Astrocyte (in vitro differentiated cells and primary cell): ENCODE measurements around the gene SLFN12. TPM values are rescaled to one million over a fixed set of nuclear protein-coding genes. Genes with fewer than 3 reads are reported as not detected.

ENCODE experiments used
- DNase-seq: peaks from one replicate; pipeline ENCODE4 v3.0.0-alpha.2; 2010; ENCODE audit warnings: low read depth
- FAIRE-seq: peaks from 2 replicates; lab custom pipeline; 2011; peaks lifted over from hg19 to GRCh38; lab: Jason Lieb, UNC
- H2AFZ ChIP-seq: 2 replicates; pipeline ENCODE4 v1.6.0; 2012; ENCODE audit warnings: low read depth, low read length, inconsistent platforms
- H3K27ac ChIP-seq: 2 replicates; pipeline ENCODE4 v1.5.1; 2011; ENCODE audit warnings: low read depth, low read length, inconsistent platforms
- H3K27me3 ChIP-seq: 2 replicates; pipeline ENCODE4 v1.6.0; 2011; ENCODE audit warnings: low read length, inconsistent platforms; ENCODE audit not compliant: insufficient read depth
- H3K36me3 ChIP-seq: 2 replicates; pipeline ENCODE4 v1.5.1; 2011; ENCODE audit warnings: low read length, inconsistent platforms; ENCODE audit not compliant: insufficient read depth
- H3K4me1 ChIP-seq: 2 replicates; pipeline ENCODE4 v1.5.1; 2011; ENCODE audit warnings: low read length, inconsistent platforms; ENCODE audit not compliant: insufficient read depth
- H3K4me2 ChIP-seq: 2 replicates; pipeline ENCODE4 v1.6.0; 2012; ENCODE audit warnings: low read length, inconsistent platforms
- H3K4me3 ChIP-seq: 2 replicates; pipeline ENCODE4 v1.5.1; 2011; ENCODE audit warnings: low read depth, mild to moderate bottlenecking, low read length, inconsistent platforms; ENCODE audit not compliant: insufficient read depth
- H3K79me2 ChIP-seq: 2 replicates; pipeline ENCODE4 v1.6.0; 2012; ENCODE audit warnings: mild to moderate bottlenecking, low read length, inconsistent platforms; ENCODE audit not compliant: insufficient read depth
- H3K9ac ChIP-seq: 2 replicates; pipeline ENCODE4 v1.6.0; 2012; ENCODE audit warnings: mild to moderate bottlenecking, low read length, inconsistent platforms
- H3K9me3 ChIP-seq: 2 replicates; pipeline ENCODE4 v1.5.1; 2012; ENCODE audit warnings: low read depth, mild to moderate bottlenecking, low read length, inconsistent platforms; ENCODE audit not compliant: insufficient read depth
- H4K20me1 ChIP-seq: 2 replicates; pipeline ENCODE4 v1.6.0; 2012; ENCODE audit warnings: low read length, inconsistent platforms; ENCODE audit not compliant: insufficient read depth
- H3K27ac Mint-ChIP-seq: one replicate; pipeline ENCODE4 v1.8.0; 2021; ENCODE audit warnings: mild to moderate bottlenecking, mixed read lengths; ENCODE audit not compliant: unreplicated experiment
- H3K27me3 Mint-ChIP-seq: one replicate; pipeline ENCODE4 v1.8.0; 2021; ENCODE audit warnings: low read depth, mixed read lengths; ENCODE audit not compliant: unreplicated experiment
- H3K36me3 Mint-ChIP-seq: one replicate; pipeline ENCODE4 v1.8.0; 2021; ENCODE audit warnings: low read depth, mixed read lengths; ENCODE audit not compliant: unreplicated experiment
- H3K4me1 Mint-ChIP-seq: one replicate; pipeline ENCODE4 v1.8.0; 2021; ENCODE audit warnings: low read depth, mixed read lengths; ENCODE audit not compliant: unreplicated experiment
- H3K4me3 Mint-ChIP-seq: one replicate; pipeline ENCODE4 v1.8.0; 2021; ENCODE audit warnings: mild to moderate bottlenecking, moderate library complexity, mixed read lengths; ENCODE audit not compliant: unreplicated experiment
- H3K9me3 Mint-ChIP-seq: one replicate; pipeline ENCODE4 v1.8.0; 2021; ENCODE audit warnings: mild to moderate bottlenecking, mixed read lengths; ENCODE audit not compliant: unreplicated experiment
- EZH2 ChIP-seq: IDR thresholded peaks from 2 replicates; pipeline ENCODE4 v1.6.1; 2012; ENCODE audit warnings: mild to moderate bottlenecking, low read length, inconsistent platforms; ENCODE audit not compliant: insufficient read depth
- total RNA-seq: library from RNA; stranded (reverse); gene quantifications from 2 replicates; pipeline ENCODE4 v1.2.1, GENCODE V29; 2021
- TF ChIP-seq, protein P1 (sequence below): IDR thresholded peaks from 2 replicates; pipeline ENCODE4 v1.5.1; 2011; ENCODE audit warnings: low read depth, mild to moderate bottlenecking, inconsistent platforms, low read length, moderate library complexity; ENCODE audit not compliant: insufficient read depth

SLFN12 gene
- total RNA-seq, 1 donor from 2014 or later, result 52.5 TPM

DNA sequence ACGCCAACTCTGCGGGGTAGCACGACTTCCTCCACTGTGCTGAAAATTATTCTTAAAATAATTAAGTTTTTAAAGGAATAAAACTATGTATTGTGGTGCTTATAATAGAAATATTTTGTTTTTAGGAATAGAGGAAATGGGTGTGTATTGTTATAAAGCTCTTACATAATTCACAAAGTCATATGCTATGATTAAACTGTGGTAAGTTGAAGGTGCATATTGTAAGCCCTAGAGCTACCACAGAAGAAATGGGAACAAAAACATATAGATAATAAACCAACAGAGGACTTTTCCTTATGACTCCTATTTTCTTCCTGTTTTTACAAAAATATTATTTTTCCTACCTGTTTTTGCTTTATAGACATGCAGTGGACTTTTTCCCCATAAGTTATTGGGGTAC, 54.6 kb downstream of the SLFN12 start:
- Histone ChIP-seq H3K36me3 (no peaks in the 10 kb centered on the region), H4K20me1 (no peaks in the 10 kb centered on the region), H2AFZ (no peak overlapping the region), H3K27me3 (peaks cover 13% of the 10 kb centered on the region), H3K4me3 (no peak overlapping the region), H3K4me2 (no peak overlapping the region), H3K9me3 (no peaks in the 10 kb centered on the region), H3K9ac (no peak overlapping the region), H3K79me2 (no peaks in the 10 kb centered on the region), H3K4me1 (peaks cover 3% of the 10 kb centered on the region), H3K27ac (no peak overlapping the region)
- peaks cover 26% of the 10 kb centered on the region for H3K27me3 Mint-ChIP-seq
- TF ChIP-seq EZH2, result no peak
- TF ChIP-seq, protein P1, sequence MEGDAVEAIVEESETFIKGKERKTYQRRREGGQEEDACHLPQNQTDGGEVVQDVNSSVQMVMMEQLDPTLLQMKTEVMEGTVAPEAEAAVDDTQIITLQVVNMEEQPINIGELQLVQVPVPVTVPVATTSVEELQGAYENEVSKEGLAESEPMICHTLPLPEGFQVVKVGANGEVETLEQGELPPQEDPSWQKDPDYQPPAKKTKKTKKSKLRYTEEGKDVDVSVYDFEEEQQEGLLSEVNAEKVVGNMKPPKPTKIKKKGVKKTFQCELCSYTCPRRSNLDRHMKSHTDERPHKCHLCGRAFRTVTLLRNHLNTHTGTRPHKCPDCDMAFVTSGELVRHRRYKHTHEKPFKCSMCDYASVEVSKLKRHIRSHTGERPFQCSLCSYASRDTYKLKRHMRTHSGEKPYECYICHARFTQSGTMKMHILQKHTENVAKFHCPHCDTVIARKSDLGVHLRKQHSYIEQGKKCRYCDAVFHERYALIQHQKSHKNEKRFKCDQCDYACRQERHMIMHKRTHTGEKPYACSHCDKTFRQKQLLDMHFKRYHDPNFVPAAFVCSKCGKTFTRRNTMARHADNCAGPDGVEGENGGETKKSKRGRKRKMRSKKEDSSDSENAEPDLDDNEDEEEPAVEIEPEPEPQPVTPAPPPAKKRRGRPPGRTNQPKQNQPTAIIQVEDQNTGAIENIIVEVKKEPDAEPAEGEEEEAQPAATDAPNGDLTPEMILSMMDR, result no peak
- H3K4me1 Mint-ChIP-seq, result peaks cover 8% of the 10 kb centered on the region
- no peak overlapping the region for H3K27ac Mint-ChIP-seq
- no peak for FAIRE-seq
- peaks cover 6% of the 10 kb centered on the region for H3K9me3 Mint-ChIP-seq
- DNase-seq, result no peak
- H3K36me3 Mint-ChIP-seq, result no peaks in the 10 kb centered on the region
- no peak overlapping the region for H3K4me3 Mint-ChIP-seq

DNA sequence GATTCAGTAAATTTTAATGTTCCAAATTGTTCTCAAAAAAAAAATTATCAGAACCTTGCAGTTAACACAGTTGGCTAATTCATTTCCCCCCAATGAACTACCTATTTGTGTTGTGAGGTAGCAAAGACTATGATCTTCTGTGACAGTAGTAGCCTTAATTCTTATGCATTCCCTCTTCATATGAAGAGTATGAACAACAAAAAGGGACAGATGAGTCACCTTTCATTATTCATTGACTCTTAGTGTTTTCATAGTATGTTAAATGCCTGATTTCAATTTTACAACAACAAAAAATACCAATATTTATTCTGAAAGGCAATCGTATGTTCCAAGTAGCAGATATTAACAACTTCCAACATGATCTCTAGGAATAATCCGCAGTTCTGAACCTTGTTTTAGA, 55.2 kb downstream of the SLFN12 start:
- FAIRE-seq (peak; percentile 81), DNase-seq (no peak)
- Histone ChIP-seq H3K27ac (no peak overlapping the region), H3K9ac (no peak overlapping the region), H3K4me2 (no peak overlapping the region), H3K9me3 (no peaks in the 10 kb centered on the region), H3K4me1 (peaks cover 3% of the 10 kb centered on the region), H2AFZ (no peak overlapping the region), H3K27me3 (peaks cover 18% of the 10 kb centered on the region), H3K4me3 (no peak overlapping the region), H3K79me2 (no peaks in the 10 kb centered on the region), H3K36me3 (no peaks in the 10 kb centered on the region), H4K20me1 (no peaks in the 10 kb centered on the region)
- no peaks in the 10 kb centered on the region for H3K36me3 Mint-ChIP-seq
- TF ChIP-seq EZH2, result no peak
- H3K27ac Mint-ChIP-seq, result no peak overlapping the region
- H3K4me3 Mint-ChIP-seq, result no peak overlapping the region
- H3K9me3 Mint-ChIP-seq, result peaks cover 4% of the 10 kb centered on the region
- peaks cover 30% of the 10 kb centered on the region for H3K27me3 Mint-ChIP-seq
- peaks cover 8% of the 10 kb centered on the region for H3K4me1 Mint-ChIP-seq

DNA sequence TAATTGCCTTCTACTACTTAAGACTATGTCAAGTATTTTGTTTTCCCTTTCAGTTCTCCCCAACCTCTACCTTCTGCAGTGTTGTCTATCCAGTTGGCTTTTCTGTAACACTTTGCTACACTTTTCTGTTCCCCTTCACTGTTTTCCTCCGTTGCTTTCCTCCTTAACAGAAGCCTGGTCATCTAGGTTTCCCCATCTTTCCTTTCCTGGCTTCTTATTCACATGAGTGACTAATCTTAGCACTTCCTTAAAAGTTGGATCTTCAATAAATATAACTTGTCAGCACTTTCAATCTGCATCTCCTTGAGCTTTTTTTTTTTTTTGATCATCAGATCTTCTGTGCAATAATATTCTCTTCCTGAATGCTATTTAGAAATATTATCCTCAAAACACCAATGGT, 56.1 kb downstream of the SLFN12 start:
- H3K9me3 ChIP-seq, result no peaks in the 10 kb centered on the region
- H3K27ac ChIP-seq, result no peak overlapping the region
- H4K20me1 ChIP-seq, result no peaks in the 10 kb centered on the region
- H3K9ac ChIP-seq, result no peak overlapping the region
- no peak overlapping the region for H3K4me2 ChIP-seq
- H3K79me2 ChIP-seq, result no peaks in the 10 kb centered on the region
- peaks cover 24% of the 10 kb centered on the region for H3K27me3 ChIP-seq
- H3K4me3 Mint-ChIP-seq, result no peak overlapping the region
- peaks cover 3% of the 10 kb centered on the region for H3K4me1 ChIP-seq
- no peaks in the 10 kb centered on the region for H3K36me3 Mint-ChIP-seq
- H3K27me3 Mint-ChIP-seq, result peaks cover 38% of the 10 kb centered on the region
- H3K4me3 ChIP-seq, result no peak overlapping the region
- TF ChIP-seq, protein P1, result no peak
- TF ChIP-seq EZH2, result no peak
- no peak for FAIRE-seq
- no peaks in the 10 kb centered on the region for H3K36me3 ChIP-seq
- peaks cover 2% of the 10 kb centered on the region for H3K9me3 Mint-ChIP-seq
- no peak for DNase-seq
- no peak overlapping the region for H2AFZ ChIP-seq
- peaks cover 8% of the 10 kb centered on the region for H3K4me1 Mint-ChIP-seq
- H3K27ac Mint-ChIP-seq, result no peak overlapping the region
